Stimulated activated CD4-positive, alpha-beta T cell treated with anti-CD3 and anti-CD28 coated beads, Interleukin-15, amount 100 ng/mL, for 48 hours (primary cell): ENCODE measurements around the gene GNG8.
"Not testable (repeated sequence)": the region's sequence is repeated elsewhere in the genome, so short reads cannot be mapped to it uniquely, and the experiment has no call there.

Experiments used
- DNase-seq, 2 donors: peaks; one replicate each; pipeline ENCODE4 v3.0.0-alpha.2; 2020; ENCODE audit warnings: low read depth in 2 of 2

The GNG8 gene

DNA sequence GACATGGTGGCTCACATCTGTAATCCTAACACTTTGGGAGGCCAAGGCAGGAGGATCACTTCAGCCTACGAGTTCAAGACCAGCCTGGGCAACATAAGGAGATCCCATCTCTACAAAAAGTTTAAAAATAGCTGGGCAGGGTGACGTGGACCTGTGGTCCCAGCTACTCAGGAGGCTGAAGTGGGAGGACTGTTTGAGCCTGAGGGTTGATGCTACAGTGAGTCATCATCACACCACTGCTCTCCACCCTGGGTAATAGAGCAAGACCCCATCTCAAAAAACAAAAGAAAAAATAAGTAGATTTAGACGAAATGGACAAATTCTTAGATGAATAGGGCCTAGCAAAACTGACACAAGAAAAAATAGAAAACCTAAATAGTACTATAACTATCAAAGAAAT lies 10.4 kb upstream of the GNG8 start:
- DNase-seq: no peak

- DNase-seq: no peak
Measured at GRCh38 chr19:46644720-46645119, 8.7 kb upstream of the GNG8 start.

DNA sequence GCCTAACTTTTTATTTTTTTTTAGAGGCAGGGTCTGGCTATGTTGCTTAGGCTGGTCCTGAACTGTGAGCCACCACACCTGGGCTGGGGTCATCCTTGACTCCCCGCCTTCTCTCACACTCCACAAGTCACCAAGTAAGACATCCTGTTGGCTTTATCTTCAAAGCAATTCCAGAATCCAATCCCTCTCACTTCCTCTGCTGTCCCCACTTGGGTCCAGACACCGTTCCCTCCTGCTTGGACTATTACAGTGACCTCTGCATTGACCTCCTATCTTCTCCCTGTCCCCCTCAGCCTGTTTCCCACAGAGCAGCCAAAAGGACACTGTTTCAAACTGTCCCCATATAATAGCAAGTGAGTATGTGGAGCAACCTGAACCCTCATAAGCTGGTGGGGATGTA lies 4.7 kb upstream of the GNG8 start:
- no peak for DNase-seq

GRCh38 chr19:46639358-46640182 lies 3.6 kb upstream of the GNG8 start:
- no peak for DNase-seq

GRCh38 chr19:46637224-46637623 lies 1.2 kb upstream of the GNG8 start:
- no peak for DNase-seq

DNA sequence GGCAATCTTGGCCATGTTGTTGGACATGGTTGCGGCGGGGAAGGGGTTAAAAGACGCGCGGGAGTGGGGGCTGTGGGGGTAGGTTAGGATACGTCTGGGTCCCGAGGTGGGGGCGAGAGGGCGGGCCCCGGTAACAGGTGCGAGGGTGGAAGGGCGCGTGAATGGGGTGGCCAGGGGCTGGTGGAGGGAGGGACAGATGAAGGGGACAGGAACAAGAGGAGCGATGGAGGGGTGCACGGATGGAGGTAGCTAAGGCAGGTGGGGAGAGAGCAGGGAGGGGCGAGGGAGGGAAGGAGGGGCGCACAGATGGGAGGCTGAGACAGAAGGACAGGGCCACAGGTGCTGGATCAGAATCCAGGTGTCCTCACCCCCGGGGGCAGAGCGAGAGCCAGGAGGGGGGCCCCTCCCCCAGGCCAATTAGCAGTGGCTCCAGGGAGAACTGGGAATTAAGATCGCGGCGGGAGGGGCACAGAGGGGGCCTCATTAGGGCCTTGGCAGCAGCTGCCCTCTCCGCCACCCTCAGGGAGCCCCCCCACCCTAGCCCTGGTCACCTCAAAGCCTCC lies 1.3 kb downstream of the GNG8 start:
- DNase-seq: no peak

DNA sequence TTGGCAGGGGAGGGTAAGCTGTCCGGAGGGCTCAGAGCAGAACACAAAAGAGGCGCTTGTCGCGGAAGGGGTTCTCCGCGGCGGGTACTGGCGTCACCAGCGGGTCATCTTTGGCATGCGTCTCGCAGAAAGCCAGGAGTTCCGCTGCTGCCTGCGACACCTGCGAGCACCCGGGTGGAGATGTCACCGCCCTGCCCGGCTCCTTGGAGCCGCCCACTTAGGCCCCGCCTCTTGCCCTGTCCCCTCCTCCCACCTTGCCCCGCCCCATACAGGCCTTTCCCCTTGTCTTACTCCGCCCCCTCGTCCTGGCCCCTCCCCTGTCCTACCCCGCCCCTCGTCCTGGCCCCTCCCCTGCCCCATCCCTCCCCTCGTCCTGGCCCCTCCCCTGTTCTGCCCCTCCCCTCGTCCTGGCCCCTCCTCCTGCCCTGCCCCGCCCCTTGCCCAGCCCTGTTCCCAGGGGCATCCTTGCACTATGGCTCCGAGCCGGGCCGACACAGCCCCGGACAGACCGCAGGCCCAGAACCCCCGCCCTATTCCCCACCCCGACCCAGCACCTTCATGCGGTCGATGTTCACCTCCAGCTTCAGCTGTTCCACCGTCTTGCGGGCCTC lies 1.9 kb downstream of the GNG8 start:
- peak; percentile 95 to 98 for DNase-seq

DNA sequence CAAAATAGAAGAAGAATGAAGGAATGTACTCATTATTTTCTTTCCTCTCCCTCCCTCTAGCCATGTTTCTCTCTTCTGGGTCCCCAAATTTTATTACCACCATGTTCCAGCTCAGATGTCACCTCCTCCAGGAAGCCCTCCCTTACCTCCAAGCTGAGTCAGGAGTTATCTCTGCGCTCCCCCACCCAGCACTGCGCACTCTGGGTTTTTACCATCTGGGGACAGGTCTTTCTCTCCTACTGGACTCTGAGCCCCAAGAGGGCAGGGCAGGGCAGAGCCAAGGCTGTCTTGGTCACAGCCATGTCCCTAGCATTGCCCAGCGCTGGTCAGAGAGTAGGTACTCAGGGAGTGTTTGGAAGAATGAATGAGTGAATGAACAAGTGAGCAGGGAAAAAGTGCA lies 2.9 kb downstream of the GNG8 start:
- no peak for DNase-seq

GRCh38 chr19:46631481-46631880 lies 4.5 kb downstream of the GNG8 start:
- DNase-seq: no peak

GRCh38 chr19:46630586-46631205 lies 5.3 kb downstream of the GNG8 start:
- DNase-seq: no peak

DNA sequence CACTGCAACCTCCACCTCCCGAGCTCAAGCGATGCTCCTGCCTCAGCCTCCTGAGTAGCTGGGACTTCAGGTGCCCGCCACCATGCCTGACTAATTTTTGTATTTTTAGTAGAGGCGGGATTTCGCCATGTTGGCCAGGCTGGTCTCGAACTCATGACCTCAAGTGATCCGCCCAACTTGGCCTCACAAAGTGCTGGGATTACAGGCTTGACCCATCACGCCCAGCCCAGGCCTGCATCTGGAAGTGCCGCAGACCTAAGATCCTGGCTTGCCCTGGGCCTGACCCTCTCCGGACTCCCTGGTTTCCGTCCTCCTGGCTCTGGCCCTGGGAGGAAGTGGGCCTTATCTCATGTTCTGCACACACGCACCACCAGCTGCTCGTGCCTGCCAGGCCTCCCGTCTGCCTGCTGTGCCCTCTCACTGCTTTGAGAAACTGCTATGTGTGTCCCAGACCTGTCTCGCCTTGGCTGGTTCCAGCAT lies 6.4 kb downstream of the GNG8 start:
- no peak for DNase-seq

DNA sequence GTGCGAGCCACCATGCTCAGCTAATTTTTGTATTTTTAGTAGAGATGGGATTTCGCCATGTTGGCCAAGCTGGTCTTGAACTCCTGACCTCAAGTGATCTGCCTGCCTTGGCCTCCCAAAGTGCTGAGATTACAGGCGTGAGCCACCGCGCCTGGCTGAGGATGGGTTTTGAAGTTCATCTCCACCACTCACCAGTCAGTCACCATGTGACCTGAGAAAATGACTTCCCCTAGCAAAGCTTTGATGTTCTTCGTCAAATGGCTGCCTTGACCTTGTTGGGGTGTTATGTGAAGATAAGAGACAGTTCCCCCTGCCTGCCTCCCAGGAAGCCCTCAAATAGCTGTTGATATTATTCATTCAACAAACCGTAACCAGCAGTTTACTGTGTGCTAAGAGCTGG lies 7.0 kb downstream of the GNG8 start:
- not testable (repeated sequence) for DNase-seq

DNA sequence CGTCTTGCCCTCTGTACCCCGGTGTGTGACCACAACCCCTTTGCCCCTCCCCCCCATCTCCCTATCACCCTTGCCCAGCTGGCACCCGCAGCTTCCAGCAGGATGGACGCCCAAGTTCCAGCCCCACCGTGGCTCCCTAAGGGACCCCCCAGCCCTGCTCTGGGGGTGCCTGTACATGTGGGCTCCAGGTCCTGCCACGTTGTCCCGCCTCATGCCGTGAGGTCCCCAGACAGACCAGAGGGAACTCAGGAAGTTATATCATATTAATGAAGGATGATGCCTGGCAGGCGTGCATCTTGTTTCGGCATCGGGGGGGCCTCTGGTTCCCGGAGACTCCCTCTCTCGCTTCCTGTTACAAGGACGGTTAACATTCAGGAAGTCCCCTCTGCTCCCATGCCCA lies 9.6 kb downstream of the GNG8 start:
- DNase-seq: no peak

GRCh38 chr19:46625731-46626130 lies 10.3 kb downstream of the GNG8 start:
- DNase-seq: no peak

DNA sequence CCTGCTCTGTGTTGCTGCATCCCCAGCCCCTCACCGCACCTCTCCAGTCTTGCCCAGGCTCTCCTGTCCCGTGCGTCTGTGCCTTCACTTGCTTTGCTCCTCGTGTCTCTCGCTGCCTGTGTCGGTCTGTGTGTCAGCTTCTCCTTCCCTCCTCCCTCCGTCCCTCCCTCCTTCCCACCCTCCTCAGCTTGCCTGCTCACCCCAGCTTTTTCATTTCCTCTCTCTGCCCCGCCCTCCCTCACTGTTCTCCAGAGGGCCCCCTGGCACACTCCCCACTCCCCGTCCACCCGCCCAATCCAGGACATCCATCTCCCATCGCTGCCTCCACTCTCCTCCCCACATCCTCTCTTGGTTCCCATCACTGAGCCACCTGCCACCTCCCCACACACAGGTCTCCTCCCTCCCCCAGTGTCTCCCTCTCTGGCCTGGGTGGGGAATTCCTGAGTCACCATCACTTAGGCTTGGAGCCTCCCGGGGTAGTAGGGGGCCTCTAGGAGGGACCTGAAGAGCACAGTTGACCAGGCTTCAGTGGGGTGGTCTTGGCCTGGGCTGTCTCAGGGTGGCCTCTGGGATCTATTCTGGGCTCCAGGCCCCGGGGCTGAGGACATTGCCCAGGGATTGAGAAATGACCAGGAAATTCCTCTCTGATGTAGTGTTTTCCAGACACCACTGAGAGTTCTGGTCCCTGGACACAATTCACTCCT lies 10.9 kb downstream of the GNG8 start, which contains the start of gene PTGIR:
Gene PTGIR, minus strand, starts transcription at position 132 of the 704 bp plus-strand sequence. CDS start 864 bp downstream, outside the sequence.
- DNase-seq: no peak

DNA sequence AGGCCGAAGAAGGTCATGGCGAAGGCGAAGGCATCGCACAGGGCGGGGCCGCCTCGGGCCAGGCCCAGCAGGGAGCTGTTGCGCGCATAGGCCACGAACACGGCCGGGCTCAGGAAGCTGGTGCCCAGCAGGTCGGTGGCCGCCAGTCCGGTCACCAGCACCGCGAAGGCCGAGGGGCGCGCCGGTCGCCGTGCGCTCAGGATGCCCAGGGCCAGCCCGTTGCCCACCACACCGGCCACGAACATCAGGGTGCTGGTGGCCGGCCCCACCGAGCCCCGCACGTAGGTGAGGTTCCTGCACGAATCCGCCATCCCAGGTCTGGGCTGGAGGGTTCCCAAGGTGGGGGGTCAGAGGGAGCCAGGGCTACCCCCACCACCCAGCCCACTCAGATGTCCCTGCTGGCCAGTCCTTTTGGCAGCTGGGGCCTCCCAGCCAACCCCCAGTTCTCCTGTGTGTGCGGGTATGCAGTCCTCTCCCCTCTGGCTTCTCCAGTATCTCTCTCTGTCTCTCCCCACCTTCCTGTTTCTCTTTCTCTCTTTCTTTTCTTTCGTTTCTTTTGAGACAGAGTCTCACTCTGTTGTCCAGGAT lies 12.0 kb downstream of the GNG8 start:
- DNase-seq: no peak

GRCh38 chr19:46622118-46622446 lies 13.9 kb downstream of the GNG8 start:
- DNase-seq: no peak

GRCh38 chr19:46621191-46622117 lies 14.5 kb downstream of the GNG8 start:
- no peak for DNase-seq

DNA sequence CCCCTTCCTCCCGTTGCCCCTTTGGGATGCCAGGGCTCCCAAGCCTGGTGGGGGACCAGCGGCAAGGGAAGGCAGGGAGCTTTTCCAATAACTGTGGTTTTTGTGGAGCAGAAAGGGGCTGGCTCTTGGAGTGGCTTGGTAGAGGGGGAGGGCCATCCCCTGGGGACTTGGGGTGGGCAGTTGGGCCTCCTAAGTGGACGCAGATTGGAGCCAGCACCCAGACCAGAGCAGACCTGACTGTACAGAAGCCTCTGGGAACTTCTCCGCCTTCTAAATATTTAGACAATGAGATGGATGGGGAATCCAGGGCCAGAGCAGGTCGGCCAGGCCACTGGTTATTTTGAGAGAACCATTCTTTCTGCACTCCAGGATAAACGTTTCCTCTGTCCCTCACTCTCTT lies 15.3 kb downstream of the GNG8 start:
- no peak for DNase-seq

DNA sequence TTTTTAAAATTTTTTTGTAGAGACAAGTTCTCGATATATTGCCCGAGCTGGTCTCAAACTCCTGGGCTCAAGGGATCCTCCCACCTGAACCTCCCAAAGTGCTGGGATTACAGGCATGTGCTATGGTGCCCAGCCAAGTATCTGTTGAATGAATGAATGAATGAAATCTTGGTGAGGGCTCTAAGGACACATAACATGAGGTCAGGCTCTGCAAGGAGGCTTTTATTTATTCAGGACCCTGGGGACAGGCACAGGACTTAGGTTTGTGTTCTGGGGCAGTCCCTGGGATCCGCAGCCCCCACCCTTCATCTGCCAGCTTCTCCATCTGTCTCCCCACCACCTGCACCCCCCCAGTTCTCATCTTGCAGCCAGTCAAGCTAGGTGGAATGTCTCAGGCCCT lies 15.7 kb downstream of the GNG8 start:
- no peak for DNase-seq
